Measurements from ENCODE around the gene STAM2.

DNA sequence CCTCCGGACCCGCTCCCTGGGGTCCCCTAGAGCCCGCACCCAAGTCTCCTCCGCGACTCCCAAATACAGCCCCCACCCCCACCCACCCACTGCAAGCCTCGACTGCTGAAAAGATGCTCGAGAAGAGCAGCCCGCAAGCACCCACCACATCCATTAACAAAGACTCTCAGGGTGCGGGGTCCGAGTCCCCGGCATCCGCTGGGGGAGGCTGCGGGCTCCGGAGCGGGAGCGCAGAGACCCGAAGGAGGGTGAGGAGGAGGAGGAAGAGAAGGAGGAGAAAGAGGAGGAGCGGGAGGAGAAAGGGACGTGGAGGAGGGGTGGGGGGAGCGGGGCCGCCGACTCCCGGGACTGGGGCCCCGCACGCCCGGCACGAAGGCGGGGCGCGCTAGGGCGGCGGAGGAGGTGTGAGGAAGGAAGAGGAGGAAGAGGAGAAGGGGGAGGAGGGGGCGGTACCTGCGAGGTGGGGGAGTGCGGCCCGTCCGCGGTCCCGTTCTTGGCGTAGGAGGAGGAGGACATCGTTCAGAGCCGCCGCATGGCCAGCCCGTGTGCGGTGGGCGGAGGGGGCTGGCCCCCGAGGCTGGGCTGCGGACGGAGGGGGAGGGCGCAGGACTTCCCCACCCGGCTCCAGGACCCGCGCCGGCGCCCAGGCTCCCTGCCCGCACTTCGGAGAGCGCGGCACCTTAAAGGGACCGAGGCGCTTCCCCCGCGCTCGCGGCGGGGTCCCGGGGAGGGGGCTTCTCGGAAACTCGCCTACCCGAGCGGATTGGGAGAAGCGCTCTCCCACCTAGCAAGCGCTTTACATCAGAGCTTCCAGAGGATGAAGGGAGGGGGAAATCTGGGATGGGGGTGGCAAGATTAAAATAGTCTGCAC, 76.8 kb downstream of the STAM2 start, which contains the start of gene CACNB4:
- TF ChIP-seq, protein P1, sequence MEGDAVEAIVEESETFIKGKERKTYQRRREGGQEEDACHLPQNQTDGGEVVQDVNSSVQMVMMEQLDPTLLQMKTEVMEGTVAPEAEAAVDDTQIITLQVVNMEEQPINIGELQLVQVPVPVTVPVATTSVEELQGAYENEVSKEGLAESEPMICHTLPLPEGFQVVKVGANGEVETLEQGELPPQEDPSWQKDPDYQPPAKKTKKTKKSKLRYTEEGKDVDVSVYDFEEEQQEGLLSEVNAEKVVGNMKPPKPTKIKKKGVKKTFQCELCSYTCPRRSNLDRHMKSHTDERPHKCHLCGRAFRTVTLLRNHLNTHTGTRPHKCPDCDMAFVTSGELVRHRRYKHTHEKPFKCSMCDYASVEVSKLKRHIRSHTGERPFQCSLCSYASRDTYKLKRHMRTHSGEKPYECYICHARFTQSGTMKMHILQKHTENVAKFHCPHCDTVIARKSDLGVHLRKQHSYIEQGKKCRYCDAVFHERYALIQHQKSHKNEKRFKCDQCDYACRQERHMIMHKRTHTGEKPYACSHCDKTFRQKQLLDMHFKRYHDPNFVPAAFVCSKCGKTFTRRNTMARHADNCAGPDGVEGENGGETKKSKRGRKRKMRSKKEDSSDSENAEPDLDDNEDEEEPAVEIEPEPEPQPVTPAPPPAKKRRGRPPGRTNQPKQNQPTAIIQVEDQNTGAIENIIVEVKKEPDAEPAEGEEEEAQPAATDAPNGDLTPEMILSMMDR (IDR thresholded peaks at IDR 0.05; ENCODE audit: poor library complexity), result no peak
- TF ChIP-seq EZH2 (IDR thresholded peaks at IDR 0.05; ENCODE audit: borderline replicate concordance), result no peak

All from hepatocyte (in vitro differentiated cells).